ENCODE data around the gene RPS5.

The RPS5 gene

GRCh38 chr19:58367698-58368454 lies 19.2 kb upstream of the RPS5 start:
- no peak for ATAC-seq (ENCODE audit: insufficient read depth, low read depth)
- H3K9ac ChIP-seq (ENCODE audit: low read depth, low read length): no peak overlapping the region
- no peak for TF ChIP-seq EZH2 (IDR thresholded peaks at IDR 0.05; ENCODE audit: borderline replicate concordance, low read depth, low read length, severe bottlenecking)
- TF ChIP-seq, protein P1, sequence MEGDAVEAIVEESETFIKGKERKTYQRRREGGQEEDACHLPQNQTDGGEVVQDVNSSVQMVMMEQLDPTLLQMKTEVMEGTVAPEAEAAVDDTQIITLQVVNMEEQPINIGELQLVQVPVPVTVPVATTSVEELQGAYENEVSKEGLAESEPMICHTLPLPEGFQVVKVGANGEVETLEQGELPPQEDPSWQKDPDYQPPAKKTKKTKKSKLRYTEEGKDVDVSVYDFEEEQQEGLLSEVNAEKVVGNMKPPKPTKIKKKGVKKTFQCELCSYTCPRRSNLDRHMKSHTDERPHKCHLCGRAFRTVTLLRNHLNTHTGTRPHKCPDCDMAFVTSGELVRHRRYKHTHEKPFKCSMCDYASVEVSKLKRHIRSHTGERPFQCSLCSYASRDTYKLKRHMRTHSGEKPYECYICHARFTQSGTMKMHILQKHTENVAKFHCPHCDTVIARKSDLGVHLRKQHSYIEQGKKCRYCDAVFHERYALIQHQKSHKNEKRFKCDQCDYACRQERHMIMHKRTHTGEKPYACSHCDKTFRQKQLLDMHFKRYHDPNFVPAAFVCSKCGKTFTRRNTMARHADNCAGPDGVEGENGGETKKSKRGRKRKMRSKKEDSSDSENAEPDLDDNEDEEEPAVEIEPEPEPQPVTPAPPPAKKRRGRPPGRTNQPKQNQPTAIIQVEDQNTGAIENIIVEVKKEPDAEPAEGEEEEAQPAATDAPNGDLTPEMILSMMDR (IDR thresholded peaks at IDR 0.05; ENCODE audit: borderline replicate concordance, extremely low read depth, low read length, poor library complexity, severe bottlenecking): no peak
- no peak overlapping the region for H3K27ac ChIP-seq (ENCODE audit: low read length)
- H2AFZ ChIP-seq (ENCODE audit: low read depth, low read length): no peak overlapping the region
- H4K20me1 ChIP-seq (ENCODE audit: insufficient read depth, low read length): no peaks in the 10 kb centered on the region
- H3K4me3 ChIP-seq (ENCODE audit: low read depth in 1 of 2, low read length in 2 of 2): no peak overlapping the region
- no peaks in the 10 kb centered on the region for H3K27me3 ChIP-seq (ENCODE audit: insufficient read depth, low read length, poor library complexity)
- peaks cover 8% of the 10 kb centered on the region for H3K36me3 ChIP-seq (ENCODE audit: insufficient read depth, low read length)
- no peak for DNase-seq
- H3K4me1 ChIP-seq (ENCODE audit: insufficient read depth, low read length): peaks cover 4% of the 10 kb centered on the region
- H3K4me2 ChIP-seq (ENCODE audit: insufficient read depth, low read length): no peak overlapping the region
- no peaks in the 10 kb centered on the region for H3K9me3 ChIP-seq (ENCODE audit: insufficient read depth, low read length, severe bottlenecking)
- no peaks in the 10 kb centered on the region for H3K79me2 ChIP-seq (ENCODE audit: insufficient read depth, low read length)

GRCh38 chr19:58368561-58369360 lies 18.3 kb upstream of the RPS5 start:
- H3K79me2 ChIP-seq (ENCODE audit: insufficient read depth, low read length): no peaks in the 10 kb centered on the region
- no peak for DNase-seq
- H3K9ac ChIP-seq (ENCODE audit: low read depth, low read length): no peak overlapping the region
- no peaks in the 10 kb centered on the region for H3K27me3 ChIP-seq (ENCODE audit: insufficient read depth, low read length, poor library complexity)
- no peak for TF ChIP-seq EZH2 (IDR thresholded peaks at IDR 0.05; ENCODE audit: borderline replicate concordance, low read depth, low read length, severe bottlenecking)
- TF ChIP-seq, protein P1 (IDR thresholded peaks at IDR 0.05; ENCODE audit: borderline replicate concordance, extremely low read depth, low read length, poor library complexity, severe bottlenecking): no peak
- H3K4me3 ChIP-seq (ENCODE audit: low read depth in 1 of 2, low read length in 2 of 2): no peak overlapping the region
- H2AFZ ChIP-seq (ENCODE audit: low read depth, low read length): no peak overlapping the region
- no peak for ATAC-seq (ENCODE audit: insufficient read depth, low read depth)
- no peaks in the 10 kb centered on the region for H3K9me3 ChIP-seq (ENCODE audit: insufficient read depth, low read length, severe bottlenecking)
- H4K20me1 ChIP-seq (ENCODE audit: insufficient read depth, low read length): no peaks in the 10 kb centered on the region
- H3K4me1 ChIP-seq (ENCODE audit: insufficient read depth, low read length): no peaks in the 10 kb centered on the region
- H3K4me2 ChIP-seq (ENCODE audit: insufficient read depth, low read length): no peak overlapping the region
- no peak overlapping the region for H3K27ac ChIP-seq (ENCODE audit: low read length)
- peaks cover 8% of the 10 kb centered on the region for H3K36me3 ChIP-seq (ENCODE audit: insufficient read depth, low read length)

GRCh38 chr19:58372311-58373133 lies 14.5 kb upstream of the RPS5 start:
- DNase-seq: no peak
- Histone ChIP-seq H3K27ac (ENCODE audit: low read length) (no peak overlapping the region), H3K4me3 (ENCODE audit: low read depth in 1 of 2, low read length in 2 of 2) (no peak overlapping the region), H2AFZ (ENCODE audit: low read depth, low read length) (no peak overlapping the region), H3K36me3 (ENCODE audit: insufficient read depth, low read length) (peaks cover 5% of the 10 kb centered on the region), H3K9me3 (ENCODE audit: insufficient read depth, low read length, severe bottlenecking) (no peaks in the 10 kb centered on the region), H3K4me1 (ENCODE audit: insufficient read depth, low read length) (no peaks in the 10 kb centered on the region), H3K4me2 (ENCODE audit: insufficient read depth, low read length) (no peak overlapping the region), H3K9ac (ENCODE audit: low read depth, low read length) (no peak overlapping the region), H3K79me2 (ENCODE audit: insufficient read depth, low read length) (no peaks in the 10 kb centered on the region), H4K20me1 (ENCODE audit: insufficient read depth, low read length) (no peaks in the 10 kb centered on the region), H3K27me3 (ENCODE audit: insufficient read depth, low read length, poor library complexity) (no peaks in the 10 kb centered on the region)
- TF ChIP-seq, protein P1 (IDR thresholded peaks at IDR 0.05; ENCODE audit: borderline replicate concordance, extremely low read depth, low read length, poor library complexity, severe bottlenecking): no peak
- TF ChIP-seq EZH2 (IDR thresholded peaks at IDR 0.05; ENCODE audit: borderline replicate concordance, low read depth, low read length, severe bottlenecking): no peak
- ATAC-seq (ENCODE audit: insufficient read depth, low read depth): no peak
